GM12892 (cell line): ENCODE data around the gene P2RY14.

Source experiments
- POLR2A ChIP-seq: IDR thresholded peaks from 2 replicates; pipeline ENCODE4 v1.6.1; 2011; ENCODE audit warnings: low read depth, low read length, control low read depth
- POLR2AphosphoS5 ChIP-seq: IDR thresholded peaks from 2 replicates; pipeline ENCODE4 v1.6.1; 2011; ENCODE audit warnings: low read depth, low read length, control low read depth
- TAF1 ChIP-seq: IDR thresholded peaks from 2 replicates; pipeline ENCODE4 v1.6.1; 2011; ENCODE audit warnings: low read depth, mild to moderate bottlenecking, control low read depth, low read length, borderline replicate concordance

DNA sequence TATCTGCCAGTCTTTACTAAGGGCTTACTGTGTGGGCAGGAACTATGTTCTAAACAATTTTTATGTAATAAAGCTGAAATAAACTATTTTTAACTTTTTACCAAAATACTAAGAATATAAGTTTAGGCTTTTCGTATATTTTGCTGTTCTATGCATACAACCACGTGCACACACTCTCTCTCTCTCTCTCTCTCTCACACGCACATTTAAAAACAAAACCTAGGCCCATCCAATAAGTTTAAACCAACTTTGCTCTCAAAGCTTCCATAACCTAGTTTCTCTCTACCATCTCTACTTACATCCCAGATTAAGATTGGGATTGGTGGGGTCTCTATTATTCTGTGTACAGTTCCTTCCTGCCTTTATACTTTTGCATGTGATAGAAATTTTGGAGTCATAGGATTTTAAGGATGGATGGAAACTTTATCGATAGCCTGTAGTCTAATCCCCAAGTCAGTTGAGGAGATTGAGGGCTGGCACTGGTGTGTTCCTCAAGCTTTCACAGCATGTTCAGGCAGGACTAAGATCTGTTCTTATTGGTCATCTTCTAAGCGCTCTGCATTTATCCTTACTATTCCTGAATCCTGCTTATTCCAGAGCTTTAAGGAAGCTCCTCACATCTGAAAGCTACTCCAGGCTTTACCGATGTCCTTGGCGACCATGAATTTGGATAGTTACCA, 77.2 kb downstream of the P2RY14 start:
- no peak for TF ChIP-seq POLR2A
- TF ChIP-seq POLR2AphosphoS5: no peak
- no peak for TF ChIP-seq TAF1
